ENCODE results near the gene SH3TC1. TPM values are rescaled to one million over a fixed set of nuclear protein-coding genes. Genes with fewer than 3 reads are reported as not detected.

Gene SH3TC1
- total RNA-seq, 4 donors from 2014 or later = 10.1 to 15.9 (median 11.1) TPM

DNA sequence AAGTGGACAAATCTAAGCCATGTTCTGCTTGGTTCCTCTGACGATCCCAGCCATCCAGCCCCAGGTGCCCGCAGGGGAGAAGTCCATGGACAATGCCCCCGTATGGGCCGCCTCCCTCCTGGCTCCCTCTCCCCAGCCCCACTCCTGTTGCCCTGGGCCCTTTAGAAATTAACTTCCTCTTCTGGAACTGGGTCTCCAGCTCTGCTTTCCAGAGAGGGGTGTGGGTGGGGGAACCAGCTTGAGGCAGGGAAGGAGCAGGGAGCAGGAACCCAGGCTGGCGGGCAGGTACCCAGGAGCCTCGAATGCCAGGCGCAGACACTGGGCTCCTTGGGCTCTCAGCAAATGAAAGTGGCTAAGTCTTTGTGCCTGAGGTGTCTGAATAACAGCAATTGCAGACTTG lies 27.8 kb upstream of the SH3TC1 start:
- intact Hi-C loops (cut with DNase I; ENCODE audit: low total_unique reads) = no loop called here
- TF ChIP-seq POLR2A (IDR thresholded peaks at IDR 0.05) = no peak
- TF ChIP-seq, protein P1, sequence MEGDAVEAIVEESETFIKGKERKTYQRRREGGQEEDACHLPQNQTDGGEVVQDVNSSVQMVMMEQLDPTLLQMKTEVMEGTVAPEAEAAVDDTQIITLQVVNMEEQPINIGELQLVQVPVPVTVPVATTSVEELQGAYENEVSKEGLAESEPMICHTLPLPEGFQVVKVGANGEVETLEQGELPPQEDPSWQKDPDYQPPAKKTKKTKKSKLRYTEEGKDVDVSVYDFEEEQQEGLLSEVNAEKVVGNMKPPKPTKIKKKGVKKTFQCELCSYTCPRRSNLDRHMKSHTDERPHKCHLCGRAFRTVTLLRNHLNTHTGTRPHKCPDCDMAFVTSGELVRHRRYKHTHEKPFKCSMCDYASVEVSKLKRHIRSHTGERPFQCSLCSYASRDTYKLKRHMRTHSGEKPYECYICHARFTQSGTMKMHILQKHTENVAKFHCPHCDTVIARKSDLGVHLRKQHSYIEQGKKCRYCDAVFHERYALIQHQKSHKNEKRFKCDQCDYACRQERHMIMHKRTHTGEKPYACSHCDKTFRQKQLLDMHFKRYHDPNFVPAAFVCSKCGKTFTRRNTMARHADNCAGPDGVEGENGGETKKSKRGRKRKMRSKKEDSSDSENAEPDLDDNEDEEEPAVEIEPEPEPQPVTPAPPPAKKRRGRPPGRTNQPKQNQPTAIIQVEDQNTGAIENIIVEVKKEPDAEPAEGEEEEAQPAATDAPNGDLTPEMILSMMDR (IDR thresholded peaks at IDR 0.05) = no peak
- no peak overlapping the region for H3K4me3 ChIP-seq (ENCODE audit: low read depth, poor library complexity, severe bottlenecking)
- no peak for DNase-seq (ENCODE audit: low spot score in 2 of 2)
- WGBS, 2 donors = 93 to 94% methylated on average over 7 of the region's 7 CpGs

DNA sequence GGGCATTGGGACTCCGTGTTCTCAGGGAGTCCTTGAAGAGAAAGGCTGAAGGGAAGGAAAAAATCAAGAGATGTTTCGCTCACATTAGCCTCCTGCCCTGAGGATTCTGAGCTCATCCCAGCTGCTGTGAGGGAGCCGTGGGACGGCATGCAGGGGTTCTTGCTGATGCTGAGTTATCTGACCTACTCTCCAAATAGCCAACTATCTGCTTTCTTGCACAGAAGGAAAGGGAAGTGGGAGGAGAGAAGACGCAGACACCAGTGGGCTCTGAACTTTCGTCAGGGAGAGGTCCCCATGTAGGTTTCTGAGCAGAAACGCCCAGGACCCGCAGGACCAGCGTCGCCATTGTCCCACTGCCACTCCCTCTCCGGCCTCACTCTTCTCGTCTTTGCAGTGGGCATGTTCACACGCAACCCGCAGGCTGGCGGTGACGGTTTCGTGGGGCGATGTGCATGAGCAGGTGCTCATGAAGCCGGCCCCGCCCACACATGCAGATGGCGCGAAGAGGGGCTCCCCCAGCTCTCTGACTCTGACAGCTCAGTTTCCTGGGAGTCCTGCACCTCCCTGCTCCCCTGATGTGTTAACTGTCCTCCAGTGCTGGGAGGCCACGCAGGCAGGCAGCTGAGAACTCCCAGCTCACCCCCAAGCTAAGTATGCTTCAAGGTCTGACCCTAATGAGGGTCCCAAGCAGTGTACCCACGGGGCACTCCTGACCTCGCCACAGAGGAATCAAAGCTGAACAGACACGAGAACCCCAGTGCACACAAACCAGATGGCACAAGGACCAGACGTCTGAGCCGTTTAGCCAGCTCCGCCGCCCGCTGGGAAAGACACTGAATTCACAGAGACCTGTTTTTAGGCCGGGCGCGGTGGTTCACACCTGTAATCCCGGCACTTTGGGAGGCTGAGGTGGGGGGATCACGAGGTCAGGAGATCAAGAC lies 26.8 kb upstream of the SH3TC1 start:
- DNase-seq (ENCODE audit: low spot score in 2 of 2) = no peak
- 78% methylated on average over 35 to 36 of the region's 36 CpGs for WGBS, 2 donors
- TF ChIP-seq, protein P1 (IDR thresholded peaks at IDR 0.05) = no peak
- TF ChIP-seq POLR2A (IDR thresholded peaks at IDR 0.05) = no peak
- H3K4me3 ChIP-seq (ENCODE audit: low read depth, poor library complexity, severe bottlenecking) = no peak overlapping the region
- intact Hi-C loops (cut with DNase I; ENCODE audit: low total_unique reads) = no loop called here

DNA sequence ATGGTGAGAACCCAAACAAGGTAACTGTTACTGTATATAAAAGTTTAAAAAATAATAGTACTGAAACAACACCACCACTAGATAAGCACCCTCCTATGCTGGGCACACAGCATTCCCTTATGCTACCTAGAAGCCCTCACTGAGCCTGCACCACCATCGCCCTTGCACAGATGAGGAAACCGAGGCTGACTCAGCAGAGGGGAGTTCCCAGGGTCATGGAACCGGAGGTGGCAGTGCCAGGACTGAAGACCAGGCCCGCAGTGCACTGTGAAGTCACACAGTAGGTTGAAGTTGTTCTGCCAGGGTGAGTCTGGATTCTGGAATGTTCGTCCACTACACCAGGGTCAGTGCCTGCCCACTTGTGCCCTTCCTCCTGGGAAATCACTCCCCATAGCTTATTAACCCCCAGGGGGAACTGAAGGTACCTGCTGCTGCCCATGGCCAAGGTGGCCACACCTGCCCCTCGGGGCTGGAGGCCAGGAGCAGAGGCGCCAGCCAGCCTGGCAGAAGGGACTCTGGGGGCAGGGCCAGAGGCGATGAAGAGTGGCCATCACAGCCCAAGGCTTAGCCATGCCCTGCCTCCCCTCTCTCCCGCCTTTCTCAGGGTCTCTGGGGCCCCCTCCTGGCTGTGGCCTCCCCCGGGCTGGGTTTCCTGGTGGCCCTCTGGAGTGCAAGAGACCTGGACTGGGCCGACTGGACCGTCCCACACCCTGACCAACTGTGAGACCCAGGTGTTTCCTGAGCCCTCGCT lies 25.4 kb upstream of the SH3TC1 start:
- H3K4me3 ChIP-seq (ENCODE audit: low read depth, poor library complexity, severe bottlenecking) = no peak overlapping the region
- TF ChIP-seq, protein P1 (IDR thresholded peaks at IDR 0.05) = no peak
- TF ChIP-seq POLR2A (IDR thresholded peaks at IDR 0.05) = no peak
- intact Hi-C loops (cut with DNase I; ENCODE audit: low total_unique reads) = no loop called here
- DNase-seq (ENCODE audit: low spot score in 2 of 2) = no peak
- 72 to 83% methylated on average over 13 of the region's 13 CpGs for WGBS, 2 donors

DNA sequence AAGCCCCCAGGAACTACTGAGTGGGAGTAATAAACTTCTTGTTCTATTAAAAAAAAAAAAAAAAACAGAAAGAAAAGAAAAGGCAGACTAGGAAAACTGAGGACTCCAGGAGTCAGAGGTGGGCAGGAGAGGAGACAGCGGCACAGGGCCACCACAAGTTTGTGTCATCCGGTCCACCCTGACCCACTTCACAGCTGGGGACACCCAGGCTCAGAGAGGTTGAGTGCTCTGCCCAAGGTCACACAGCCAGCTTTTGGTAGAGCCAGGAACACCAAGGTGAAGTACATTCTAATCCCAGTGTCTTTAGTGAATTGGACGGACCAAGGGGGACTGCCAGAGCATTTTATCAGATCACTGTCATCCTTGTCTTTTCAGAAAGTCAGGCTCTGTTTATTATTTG lies 24.1 kb upstream of the SH3TC1 start:
- 92 to 96% methylated on average over 3 of the region's 3 CpGs for WGBS, 2 donors

DNA sequence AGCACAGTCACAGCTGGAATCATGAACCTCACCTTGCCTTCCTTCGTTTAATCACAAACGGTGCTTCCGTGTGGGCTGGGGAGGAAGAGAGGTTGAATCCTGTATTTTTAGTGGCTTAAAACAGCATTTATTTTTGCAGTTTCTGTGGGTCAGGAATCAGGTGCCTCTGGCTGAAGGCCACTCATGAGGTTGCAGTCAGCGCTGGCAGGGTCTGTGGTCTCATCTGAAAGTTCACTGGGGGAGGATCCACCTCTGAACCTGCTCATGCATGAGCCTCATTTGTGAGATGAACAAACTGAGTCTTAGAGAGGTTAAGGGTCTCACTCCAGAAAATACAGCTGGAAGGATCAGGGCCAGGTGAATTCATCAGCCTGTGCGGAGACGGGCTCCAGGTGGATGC lies 23.4 kb upstream of the SH3TC1 start:
- no peak overlapping the region for H3K4me3 ChIP-seq (ENCODE audit: low read depth, poor library complexity, severe bottlenecking)
- TF ChIP-seq, protein P1 (IDR thresholded peaks at IDR 0.05) = no peak
- TF ChIP-seq POLR2A (IDR thresholded peaks at IDR 0.05) = no peak
- DNase-seq (ENCODE audit: low spot score in 2 of 2) = no peak
- intact Hi-C loops (cut with DNase I; ENCODE audit: low total_unique reads) = no loop called here
- WGBS, 2 donors = 82 to 83% methylated on average over 6 of the region's 6 CpGs

More for the DNA sequence above, 24.1 kb upstream of the SH3TC1 start:
- no peak for DNase-seq (ENCODE audit: low spot score in 2 of 2)
- H3K4me3 ChIP-seq (ENCODE audit: low read depth, poor library complexity, severe bottlenecking) = no peak overlapping the region
- intact Hi-C loops (cut with DNase I; ENCODE audit: low total_unique reads) = no loop called here
- no peak for TF ChIP-seq POLR2A (IDR thresholded peaks at IDR 0.05)
- TF ChIP-seq, protein P1 (IDR thresholded peaks at IDR 0.05) = no peak
